Activated CD8-positive, alpha-beta T cell treated with anti-CD3 and anti-CD28 coated beads for 36 hours (primary cell): ENCODE results near the gene SASH1. TPM values are rescaled to one million over a fixed set of nuclear protein-coding genes. Genes with fewer than 3 reads are reported as not detected.

ENCODE experiments used
- ATAC-seq: fragments of 200-7000 bp; cut with Tn5 transposase; one replicate; pipeline ENCODE4 v1.10.0; 2021; ENCODE audit warnings: mild to moderate bottlenecking, moderate library complexity
- CTCF ChIA-PET: fragments of 350-600 bp; sonication (Branson Sonifier 250); formaldehyde crosslinking; loops from one replicate; lab custom pipeline; 2021; ENCODE audit warnings: antibody characterized with exemption; lab: Charles Lee
- POLR2A ChIA-PET: fragments of 350-600 bp; sonication (Branson Sonifier 250); formaldehyde crosslinking; loops from one replicate; lab custom pipeline; 2021; ENCODE audit warnings: antibody characterized with exemption; lab: Charles Lee
- DNase-seq: peaks from one replicate; pipeline ENCODE4 v3.0.0-alpha.2; 2020
- H3K27ac Mint-ChIP-seq: one replicate; pipeline ENCODE4 v1.8.0; 2021; ENCODE audit warnings: mild to moderate bottlenecking, mixed read lengths
- H3K27me3 Mint-ChIP-seq: one replicate; pipeline ENCODE4 v1.8.0; 2021; ENCODE audit warnings: mixed read lengths
- H3K36me3 Mint-ChIP-seq: one replicate; pipeline ENCODE4 v1.8.0; 2021; ENCODE audit warnings: low read depth, mixed read lengths
- H3K4me1 Mint-ChIP-seq: one replicate; pipeline ENCODE4 v1.8.0; 2021; ENCODE audit warnings: low read depth, mixed read lengths
- H3K4me3 Mint-ChIP-seq: one replicate; pipeline ENCODE4 v1.8.0; 2021; ENCODE audit warnings: mild to moderate bottlenecking, moderate library complexity, mixed read lengths
- H3K9me3 Mint-ChIP-seq: one replicate; pipeline ENCODE4 v1.8.0; 2021; ENCODE audit warnings: mixed read lengths
- CTCF ChIP-seq: fragments of 200-600 bp; IDR thresholded peaks from one replicate; pipeline ENCODE4 v1.8.0; 2022; ENCODE audit warnings: antibody characterized with exemption, mild to moderate bottlenecking
- intact Hi-C: fragments of 100-400 bp; cut with micrococcal nuclease; formaldehyde crosslinking; loops from one replicate; pipeline ENCODE4 v1.10.0; 2022
- total RNA-seq, 2 experiments: library from RNA; stranded (reverse); gene quantifications; one replicate each; pipeline ENCODE4 v1.2.3, GENCODE V29; 2021

SASH1 gene
- total RNA-seq, 2 experiments from 2014 or later: 0.04 to 0.05 TPM

GRCh38 chr6:148495029-148495428, 152.4 kb downstream of the SASH1 start:
- Mint-ChIP-seq H3K36me3 (no peaks in the 10 kb centered on the region), H3K9me3 (no peaks in the 10 kb centered on the region), H3K4me3 (no peak overlapping the region), H3K27ac (peak overlapping the region; percentile 49), H3K4me1 (peaks cover 6% of the 10 kb centered on the region), H3K27me3 (peaks cover 10% of the 10 kb centered on the region)
- intact Hi-C loops: no loop called here
- POLR2A ChIA-PET: interaction anchor here (0.6 kb wide), 2 partner anchors 217 to 343 kb away, joined by 3 read pairs; no protein-coding TSS in a partner anchor
- DNase-seq (peak; percentile 23), ATAC-seq (peak; percentile 69)
- CTCF ChIA-PET: interaction anchor here (1.0 kb wide), 1 partner anchor 31 kb away, joined by 3 read pairs; no protein-coding TSS in a partner anchor
- TF ChIP-seq CTCF: no peak

- POLR2A ChIA-PET: no interaction called here
- H3K4me3 Mint-ChIP-seq: no peak overlapping the region
Measured at GRCh38 chr6:148497257-148497656, 154.6 kb downstream of the SASH1 start.

GRCh38 chr6:148497717-148498116, 155.1 kb downstream of the SASH1 start:
- no peak for TF ChIP-seq CTCF
- intact Hi-C loops: no loop called here
- ATAC-seq: no peak
- Mint-ChIP-seq H3K4me3 (no peak overlapping the region), H3K36me3 (no peaks in the 10 kb centered on the region), H3K27me3 (peaks cover 17% of the 10 kb centered on the region), H3K27ac (no peak overlapping the region), H3K9me3 (no peaks in the 10 kb centered on the region), H3K4me1 (peaks cover 6% of the 10 kb centered on the region)
- ChIA-PET POLR2A (no interaction called here), CTCF (no interaction called here)
- DNase-seq: no peak

More at GRCh38 chr6:148497257-148497656, 154.6 kb downstream of the SASH1 start:
- TF ChIP-seq CTCF: no peak
- ATAC-seq: no peak
- no peaks in the 10 kb centered on the region for H3K9me3 Mint-ChIP-seq
- intact Hi-C loops: no loop called here
- no peaks in the 10 kb centered on the region for H3K36me3 Mint-ChIP-seq
- H3K27me3 Mint-ChIP-seq: peaks cover 15% of the 10 kb centered on the region
- CTCF ChIA-PET: no interaction called here
- peaks cover 6% of the 10 kb centered on the region for H3K4me1 Mint-ChIP-seq
- DNase-seq: no peak
- no peak overlapping the region for H3K27ac Mint-ChIP-seq

- Mint-ChIP-seq H3K4me3 (no peak overlapping the region), H3K27ac (no peak overlapping the region), H3K4me1 (no peaks in the 10 kb centered on the region), H3K27me3 (peaks cover 11% of the 10 kb centered on the region), H3K36me3 (no peaks in the 10 kb centered on the region), H3K9me3 (no peaks in the 10 kb centered on the region)
- CTCF ChIA-PET: no interaction called here
- no peak for DNase-seq
- no peak for TF ChIP-seq CTCF
- intact Hi-C loops: no loop called here
- ATAC-seq: no peak
- POLR2A ChIA-PET: no interaction called here
Measured at GRCh38 chr6:148500402-148500801, 157.8 kb downstream of the SASH1 start.

- ATAC-seq (no peak), DNase-seq (no peak)
- no peak for TF ChIP-seq CTCF
- Mint-ChIP-seq H3K27me3 (peaks cover 10% of the 10 kb centered on the region), H3K27ac (no peak overlapping the region), H3K36me3 (no peaks in the 10 kb centered on the region), H3K4me1 (no peaks in the 10 kb centered on the region), H3K9me3 (no peaks in the 10 kb centered on the region), H3K4me3 (no peak overlapping the region)
- ChIA-PET POLR2A (no interaction called here), CTCF (no interaction called here)
- intact Hi-C loops: no loop called here
Measured at GRCh38 chr6:148501178-148501590, 158.5 kb downstream of the SASH1 start.
